Mesendoderm (in vitro differentiated cells): ENCODE measurements around the gene MAP3K15. TPM values are rescaled to one million over a fixed set of nuclear protein-coding genes. Genes with fewer than 3 reads are reported as not detected.

Experiments used
- DNase-seq: peaks from one replicate; pipeline ENCODE4 v3.0.0; 2013
- H2AK5ac ChIP-seq: 2 replicates; pipeline ENCODE4 v1.6.1; 2013; ENCODE audit warnings: low read length, inconsistent platforms
- H2BK120ac ChIP-seq: 2 replicates; pipeline ENCODE4 v1.6.1; 2013; ENCODE audit warnings: low read depth, mild to moderate bottlenecking, low read length, moderate library complexity, mixed read lengths
- H2BK15ac ChIP-seq: replicated peaks from 2 replicates; pipeline ENCODE4 v1.6.1; 2013; ENCODE audit warnings: low read depth, mild to moderate bottlenecking, moderate library complexity
- H2BK5ac ChIP-seq: 2 replicates; pipeline ENCODE4 v1.6.1; 2013; ENCODE audit warnings: low read length, inconsistent platforms
- H3K18ac ChIP-seq: 2 replicates; pipeline ENCODE4 v1.6.1; 2013; ENCODE audit warnings: mild to moderate bottlenecking, low read length, mixed read lengths
- H3K23ac ChIP-seq: one replicate; pipeline ENCODE4 v1.6.1; 2013; ENCODE audit warnings: low read length
- H3K27ac ChIP-seq: 2 replicates; pipeline ENCODE4 v1.5.1; 2013; ENCODE audit warnings: low read depth, mild to moderate bottlenecking, inconsistent platforms, low read length, moderate library complexity
- H3K27me3 ChIP-seq: 2 replicates; pipeline ENCODE4 v1.6.1; 2013; ENCODE audit warnings: low read length, control low read depth, mild to moderate bottlenecking, inconsistent platforms; ENCODE audit not compliant: insufficient read depth, poor library complexity
- H3K36me3 ChIP-seq: 2 replicates; pipeline ENCODE4 v1.6.1; 2013; ENCODE audit warnings: low read length, inconsistent platforms; ENCODE audit not compliant: control insufficient read depth, insufficient read depth
- H3K4ac ChIP-seq: one replicate; pipeline ENCODE4 v1.6.1; 2013; ENCODE audit warnings: low read depth, mild to moderate bottlenecking, low read length, moderate library complexity
- H3K4me1 ChIP-seq: 2 replicates; pipeline ENCODE4 v1.6.1; 2013; ENCODE audit warnings: low read depth, low read length, inconsistent platforms; ENCODE audit not compliant: control insufficient read depth
- H3K4me2 ChIP-seq: 2 replicates; pipeline ENCODE4 v1.6.1; 2013; ENCODE audit warnings: low read length
- H3K4me3 ChIP-seq: 2 replicates; pipeline ENCODE4 v1.5.1; 2013; ENCODE audit warnings: mild to moderate bottlenecking, low read length
- H3K56ac ChIP-seq: one replicate; pipeline ENCODE4 v1.6.1; 2013; ENCODE audit warnings: low read length
- H3K79me1 ChIP-seq: 2 replicates; pipeline ENCODE4 v1.6.1; 2013; ENCODE audit warnings: low read length, inconsistent platforms
- H3K79me2 ChIP-seq: 2 replicates; pipeline ENCODE4 v1.6.1; 2013; ENCODE audit warnings: mild to moderate bottlenecking, low read length; ENCODE audit not compliant: control insufficient read depth, insufficient read depth
- H3K9ac ChIP-seq: 2 replicates; pipeline ENCODE4 v1.6.1; 2013; ENCODE audit warnings: low read length, inconsistent platforms
- H4K5ac ChIP-seq: one replicate; pipeline ENCODE4 v1.6.1; 2013; ENCODE audit warnings: low read length
- H4K8ac ChIP-seq: one replicate; pipeline ENCODE4 v1.6.1; 2013; ENCODE audit warnings: low read depth, mild to moderate bottlenecking, control low read depth, low read length, moderate library complexity
- WGBS: extraction: QIAGEN DNeasy Blood & Tissue Kit; methylation state at CpG from one replicate; pipeline ENCODE4 v1.1.7; 2013; ENCODE audit warnings: low lambda C conversion rate, missing lambda C conversion rate; ENCODE audit not compliant: insufficient coverage; ENCODE audit errors: extremely low coverage; 5-methylcytosine and 5-hydroxymethylcytosine counted together
- polyA plus RNA-seq, 2 experiments: library from polyadenylated mRNA; stranded (reverse); fragments of 200-250 nt; gene quantifications; one replicate each; pipeline ENCODE4 v1.2.3, GENCODE V29; 2013

The MAP3K15 gene, protein sequence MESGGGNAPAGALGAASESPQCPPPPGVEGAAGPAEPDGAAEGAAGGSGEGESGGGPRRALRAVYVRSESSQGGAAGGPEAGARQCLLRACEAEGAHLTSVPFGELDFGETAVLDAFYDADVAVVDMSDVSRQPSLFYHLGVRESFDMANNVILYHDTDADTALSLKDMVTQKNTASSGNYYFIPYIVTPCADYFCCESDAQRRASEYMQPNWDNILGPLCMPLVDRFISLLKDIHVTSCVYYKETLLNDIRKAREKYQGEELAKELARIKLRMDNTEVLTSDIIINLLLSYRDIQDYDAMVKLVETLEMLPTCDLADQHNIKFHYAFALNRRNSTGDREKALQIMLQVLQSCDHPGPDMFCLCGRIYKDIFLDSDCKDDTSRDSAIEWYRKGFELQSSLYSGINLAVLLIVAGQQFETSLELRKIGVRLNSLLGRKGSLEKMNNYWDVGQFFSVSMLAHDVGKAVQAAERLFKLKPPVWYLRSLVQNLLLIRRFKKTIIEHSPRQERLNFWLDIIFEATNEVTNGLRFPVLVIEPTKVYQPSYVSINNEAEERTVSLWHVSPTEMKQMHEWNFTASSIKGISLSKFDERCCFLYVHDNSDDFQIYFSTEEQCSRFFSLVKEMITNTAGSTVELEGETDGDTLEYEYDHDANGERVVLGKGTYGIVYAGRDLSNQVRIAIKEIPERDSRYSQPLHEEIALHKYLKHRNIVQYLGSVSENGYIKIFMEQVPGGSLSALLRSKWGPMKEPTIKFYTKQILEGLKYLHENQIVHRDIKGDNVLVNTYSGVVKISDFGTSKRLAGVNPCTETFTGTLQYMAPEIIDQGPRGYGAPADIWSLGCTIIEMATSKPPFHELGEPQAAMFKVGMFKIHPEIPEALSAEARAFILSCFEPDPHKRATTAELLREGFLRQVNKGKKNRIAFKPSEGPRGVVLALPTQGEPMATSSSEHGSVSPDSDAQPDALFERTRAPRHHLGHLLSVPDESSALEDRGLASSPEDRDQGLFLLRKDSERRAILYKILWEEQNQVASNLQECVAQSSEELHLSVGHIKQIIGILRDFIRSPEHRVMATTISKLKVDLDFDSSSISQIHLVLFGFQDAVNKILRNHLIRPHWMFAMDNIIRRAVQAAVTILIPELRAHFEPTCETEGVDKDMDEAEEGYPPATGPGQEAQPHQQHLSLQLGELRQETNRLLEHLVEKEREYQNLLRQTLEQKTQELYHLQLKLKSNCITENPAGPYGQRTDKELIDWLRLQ (N-terminal part only)
- polyA plus RNA-seq (2013, experiment 1 of 2), result 0.65 TPM
- polyA plus RNA-seq (2013, experiment 2 of 2), result 0.59 TPM

- Histone ChIP-seq H3K9ac (no peak within 1 kb of the TSS), H3K18ac (peak within 1 kb of the TSS; percentile 51), H3K23ac (no peak within 1 kb of the TSS), H3K36me3 (no peaks in the 10 kb centered on the region), H2AK5ac (no peak within 1 kb of the TSS), H3K4me3 (no peak within 1 kb of the TSS), H3K27ac (no peak within 1 kb of the TSS), H4K8ac (no peak within 1 kb of the TSS), H3K27me3 (no peaks in the 10 kb centered on the region), H3K79me2 (no peaks in the 10 kb centered on the region), H3K4ac (peak within 1 kb of the TSS; percentile 16), H2BK15ac (no peak within 1 kb of the TSS), H3K4me2 (no peak within 1 kb of the TSS), H3K4me1 (no peaks in the 10 kb centered on the region), H2BK120ac (no peak within 1 kb of the TSS), H3K56ac (peak within 1 kb of the TSS; percentile 42), H3K79me1 (no peaks in the 10 kb centered on the region), H2BK5ac (no peak within 1 kb of the TSS), H4K5ac (no peak within 1 kb of the TSS)
- DNase-seq, result peak; percentile 53
- no CpG with 5 or more reads among the region's 100 CpGs for WGBS
Measured at GRCh38 chrX:19514791-19515614, at the start of gene MAP3K15. Gene MAP3K15, minus strand, starts transcription at chrX:19515508. Its CDS starts 247 bp downstream, at chrX:19515261.

- H2BK5ac ChIP-seq, result no peak overlapping the region
- no peak overlapping the region for H4K8ac ChIP-seq
- no peak overlapping the region for H4K5ac ChIP-seq
- no peak overlapping the region for H3K9ac ChIP-seq
- H3K79me1 ChIP-seq, result no peaks in the 10 kb centered on the region
- H3K56ac ChIP-seq, result no peak overlapping the region
- no peak overlapping the region for H2AK5ac ChIP-seq
- no peak overlapping the region for H3K23ac ChIP-seq
- DNase-seq, result no peak
- no peaks in the 10 kb centered on the region for H3K36me3 ChIP-seq
- no CpG with 5 or more reads among the region's 1 CpG for WGBS
- no peak overlapping the region for H3K4ac ChIP-seq
- no peak overlapping the region for H3K18ac ChIP-seq
- peaks cover 3% of the 10 kb centered on the region for H3K4me1 ChIP-seq
- no peaks in the 10 kb centered on the region for H3K79me2 ChIP-seq
- no peak overlapping the region for H2BK120ac ChIP-seq
- H3K27me3 ChIP-seq, result no peaks in the 10 kb centered on the region
- no peak overlapping the region for H3K4me2 ChIP-seq
- no peak overlapping the region for H3K4me3 ChIP-seq
- no peak overlapping the region for H2BK15ac ChIP-seq
- no peak overlapping the region for H3K27ac ChIP-seq
Measured at GRCh38 chrX:19564606-19565005, 49.3 kb upstream of the MAP3K15 start.

GRCh38 chrX:19563746-19564145 lies 48.4 kb upstream of the MAP3K15 start:
- no peak overlapping the region for H3K4me3 ChIP-seq
- no peak overlapping the region for H3K56ac ChIP-seq
- H2BK5ac ChIP-seq, result no peak overlapping the region
- H3K4me2 ChIP-seq, result no peak overlapping the region
- H4K5ac ChIP-seq, result no peak overlapping the region
- no peaks in the 10 kb centered on the region for H3K27me3 ChIP-seq
- H3K9ac ChIP-seq, result no peak overlapping the region
- H2AK5ac ChIP-seq, result no peak overlapping the region
- H2BK15ac ChIP-seq, result no peak overlapping the region
- H4K8ac ChIP-seq, result no peak overlapping the region
- no peak overlapping the region for H3K23ac ChIP-seq
- H3K18ac ChIP-seq, result no peak overlapping the region
- H3K4me1 ChIP-seq, result peaks cover 3% of the 10 kb centered on the region
- no peaks in the 10 kb centered on the region for H3K79me1 ChIP-seq
- no peak overlapping the region for H3K4ac ChIP-seq
- H2BK120ac ChIP-seq, result no peak overlapping the region
- no peak overlapping the region for H3K27ac ChIP-seq
- no CpG with 5 or more reads among the region's 6 CpGs for WGBS
- no peaks in the 10 kb centered on the region for H3K36me3 ChIP-seq
- no peak for DNase-seq
- H3K79me2 ChIP-seq, result no peaks in the 10 kb centered on the region

GRCh38 chrX:19563327-19563726 lies 48.0 kb upstream of the MAP3K15 start:
- no peak overlapping the region for H3K56ac ChIP-seq
- H3K27ac ChIP-seq, result no peak overlapping the region
- H3K79me2 ChIP-seq, result no peaks in the 10 kb centered on the region
- H3K79me1 ChIP-seq, result no peaks in the 10 kb centered on the region
- no peak overlapping the region for H4K5ac ChIP-seq
- H3K4ac ChIP-seq, result no peak overlapping the region
- no peak overlapping the region for H3K23ac ChIP-seq
- no peak overlapping the region for H2BK5ac ChIP-seq
- H3K4me1 ChIP-seq, result peaks cover 3% of the 10 kb centered on the region
- H3K4me2 ChIP-seq, result no peak overlapping the region
- H2BK120ac ChIP-seq, result no peak overlapping the region
- H2BK15ac ChIP-seq, result no peak overlapping the region
- H3K27me3 ChIP-seq, result no peaks in the 10 kb centered on the region
- H3K18ac ChIP-seq, result no peak overlapping the region
- no peaks in the 10 kb centered on the region for H3K36me3 ChIP-seq
- no peak overlapping the region for H2AK5ac ChIP-seq
- no peak overlapping the region for H3K4me3 ChIP-seq
- no peak overlapping the region for H3K9ac ChIP-seq
- WGBS, result no CpG with 5 or more reads among the region's 10 CpGs
- no peak for DNase-seq
- H4K8ac ChIP-seq, result no peak overlapping the region

GRCh38 chrX:19560611-19561010 lies 45.3 kb upstream of the MAP3K15 start:
- H4K5ac ChIP-seq, result no peak overlapping the region
- no peak overlapping the region for H3K27ac ChIP-seq
- no peak overlapping the region for H4K8ac ChIP-seq
- no peak overlapping the region for H3K4me2 ChIP-seq
- H3K9ac ChIP-seq, result no peak overlapping the region
- no peaks in the 10 kb centered on the region for H3K36me3 ChIP-seq
- no peak overlapping the region for H2BK5ac ChIP-seq
- H3K4me1 ChIP-seq, result no peaks in the 10 kb centered on the region
- no peak overlapping the region for H3K23ac ChIP-seq
- H3K18ac ChIP-seq, result no peak overlapping the region
- no CpG with 5 or more reads among the region's 1 CpG for WGBS
- no peaks in the 10 kb centered on the region for H3K79me2 ChIP-seq
- H3K79me1 ChIP-seq, result no peaks in the 10 kb centered on the region
- H3K4me3 ChIP-seq, result no peak overlapping the region
- H3K4ac ChIP-seq, result no peak overlapping the region
- no peak overlapping the region for H2BK15ac ChIP-seq
- no peaks in the 10 kb centered on the region for H3K27me3 ChIP-seq
- no peak overlapping the region for H2BK120ac ChIP-seq
- no peak overlapping the region for H3K56ac ChIP-seq
- DNase-seq, result no peak
- no peak overlapping the region for H2AK5ac ChIP-seq
